Osteocyte (in vitro differentiated cells): ENCODE results near the gene SPAG9. TPM values are rescaled to one million over a fixed set of nuclear protein-coding genes. Genes with fewer than 3 reads are reported as not detected.

ENCODE experiments used
- DNase-seq: peaks from one replicate; pipeline ENCODE4 v3.0.0; 2021; ENCODE audit warnings: mixed read lengths; ENCODE audit not compliant: unreplicated experiment; ENCODE audit errors: extremely low spot score
- H3K27ac Mint-ChIP-seq: one replicate; pipeline ENCODE4 v1.8.0; 2021; ENCODE audit warnings: mild to moderate bottlenecking, mixed read lengths; ENCODE audit not compliant: unreplicated experiment
- H3K27me3 Mint-ChIP-seq: one replicate; pipeline ENCODE4 v1.8.0; 2021; ENCODE audit warnings: mixed read lengths; ENCODE audit not compliant: unreplicated experiment
- H3K36me3 Mint-ChIP-seq: one replicate; pipeline ENCODE4 v1.8.0; 2021; ENCODE audit warnings: mixed read lengths; ENCODE audit not compliant: unreplicated experiment
- H3K4me1 Mint-ChIP-seq: one replicate; pipeline ENCODE4 v1.8.0; 2021; ENCODE audit warnings: mixed read lengths; ENCODE audit not compliant: unreplicated experiment
- H3K4me3 Mint-ChIP-seq: one replicate; pipeline ENCODE4 v1.8.0; 2021; ENCODE audit warnings: mild to moderate bottlenecking, moderate library complexity, mixed read lengths; ENCODE audit not compliant: unreplicated experiment
- H3K9me3 Mint-ChIP-seq: one replicate; pipeline ENCODE4 v1.8.0; 2021; ENCODE audit warnings: mixed read lengths; ENCODE audit not compliant: unreplicated experiment
- total RNA-seq: library from RNA; stranded (reverse); gene quantifications from 2 replicates; pipeline ENCODE4 v1.2.1, GENCODE V29; 2021
- TF ChIP-seq, protein P1 (sequence below): fragments of 200-600 bp; sonication (generic); IDR thresholded peaks from 2 replicates; pipeline ENCODE4 v1.5.0; 2021; ENCODE audit warnings: antibody characterized with exemption, mild to moderate bottlenecking, moderate library complexity

Gene SPAG9
- total RNA-seq, 1 donor from 2014 or later, result 100 TPM

DNA sequence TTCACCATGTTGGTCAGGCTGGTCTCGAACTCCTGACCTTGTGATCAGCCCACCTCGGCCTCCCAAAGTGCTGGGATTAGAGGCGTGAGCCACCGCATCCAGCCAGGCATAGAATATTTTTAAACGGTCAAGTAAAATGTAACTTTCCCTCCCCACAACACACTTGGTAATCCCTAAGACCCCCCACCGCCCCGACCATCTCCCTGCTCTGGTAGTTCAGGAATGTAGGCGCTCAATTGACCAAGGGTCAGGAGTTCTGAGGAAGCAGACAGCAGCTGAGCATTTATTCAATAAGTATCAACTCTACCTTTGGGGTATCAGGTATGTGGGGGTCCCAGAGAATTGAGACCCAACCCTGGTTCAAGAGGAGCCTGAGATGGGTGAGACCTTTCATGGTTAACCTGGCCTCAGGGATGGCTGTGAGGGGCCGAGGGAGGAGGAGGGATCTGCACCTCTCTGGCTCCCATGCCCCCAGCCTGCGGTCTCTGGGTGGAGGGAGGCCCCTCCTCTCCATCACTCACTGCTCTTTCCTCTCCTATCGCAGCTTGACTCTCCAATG, 206.1 kb downstream of the SPAG9 start:
- H3K36me3 Mint-ChIP-seq, result no peaks in the 10 kb centered on the region
- no peak overlapping the region for H3K4me3 Mint-ChIP-seq
- TF ChIP-seq, protein P1, sequence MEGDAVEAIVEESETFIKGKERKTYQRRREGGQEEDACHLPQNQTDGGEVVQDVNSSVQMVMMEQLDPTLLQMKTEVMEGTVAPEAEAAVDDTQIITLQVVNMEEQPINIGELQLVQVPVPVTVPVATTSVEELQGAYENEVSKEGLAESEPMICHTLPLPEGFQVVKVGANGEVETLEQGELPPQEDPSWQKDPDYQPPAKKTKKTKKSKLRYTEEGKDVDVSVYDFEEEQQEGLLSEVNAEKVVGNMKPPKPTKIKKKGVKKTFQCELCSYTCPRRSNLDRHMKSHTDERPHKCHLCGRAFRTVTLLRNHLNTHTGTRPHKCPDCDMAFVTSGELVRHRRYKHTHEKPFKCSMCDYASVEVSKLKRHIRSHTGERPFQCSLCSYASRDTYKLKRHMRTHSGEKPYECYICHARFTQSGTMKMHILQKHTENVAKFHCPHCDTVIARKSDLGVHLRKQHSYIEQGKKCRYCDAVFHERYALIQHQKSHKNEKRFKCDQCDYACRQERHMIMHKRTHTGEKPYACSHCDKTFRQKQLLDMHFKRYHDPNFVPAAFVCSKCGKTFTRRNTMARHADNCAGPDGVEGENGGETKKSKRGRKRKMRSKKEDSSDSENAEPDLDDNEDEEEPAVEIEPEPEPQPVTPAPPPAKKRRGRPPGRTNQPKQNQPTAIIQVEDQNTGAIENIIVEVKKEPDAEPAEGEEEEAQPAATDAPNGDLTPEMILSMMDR, result no peak
- H3K4me1 Mint-ChIP-seq, result peaks cover 12% of the 10 kb centered on the region
- no peak for DNase-seq
- H3K9me3 Mint-ChIP-seq, result no peaks in the 10 kb centered on the region
- H3K27me3 Mint-ChIP-seq, result peaks cover 3% of the 10 kb centered on the region
- no peak overlapping the region for H3K27ac Mint-ChIP-seq

DNA sequence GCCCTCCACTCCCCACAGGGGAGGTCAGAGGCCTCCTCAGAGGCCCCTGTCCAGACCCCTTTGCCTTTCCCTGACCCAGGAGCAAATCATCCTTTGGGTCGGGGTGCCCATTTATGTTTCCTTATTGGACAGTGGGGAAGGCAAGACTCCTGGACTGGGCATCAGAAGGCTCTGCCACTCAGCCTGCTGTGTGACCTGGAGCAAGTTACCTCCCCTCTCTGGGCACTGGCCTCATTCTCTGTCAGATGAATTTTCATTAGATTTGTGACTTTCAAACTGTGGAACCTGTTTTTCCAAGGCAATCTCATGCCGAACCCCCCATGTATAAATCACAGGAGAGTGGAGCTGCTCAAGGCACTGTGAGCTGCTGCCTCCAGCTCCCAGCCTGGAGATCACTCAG, 207.5 kb downstream of the SPAG9 start:
- Mint-ChIP-seq H3K36me3 (no peaks in the 10 kb centered on the region), H3K4me1 (peaks cover 15% of the 10 kb centered on the region), H3K4me3 (no peak overlapping the region), H3K27me3 (peaks cover 3% of the 10 kb centered on the region), H3K9me3 (no peaks in the 10 kb centered on the region), H3K27ac (no peak overlapping the region)
- TF ChIP-seq, protein P1, result no peak
- no peak for DNase-seq

Other genes with a start within 250 kb of the SPAG9 start
- gene NME1, start 32.7 kb upstream of the SPAG9 start, total RNA-seq, result 77.7 and 77.8 TPM in 2 replicates
- gene NME2, start 45.5 kb upstream of the SPAG9 start, total RNA-seq, result 651 and 667 TPM in 2 replicates
- 17.9 and 19.6 TPM in 2 replicates for gene MBTD1, start 139.2 kb upstream of the SPAG9 start, total RNA-seq
- gene UTP18, start 139.7 kb upstream of the SPAG9 start, total RNA-seq, result 25.3 and 28.0 TPM in 2 replicates